Activated T-cell treated with anti-CD3 and anti-CD28 coated beads, Interleukin-2, amount 50 U/mL, for 1 hour (primary cell): ENCODE measurements around the gene NCL.
"Not testable (repeated sequence)": the region's sequence is repeated elsewhere in the genome, so short reads cannot be mapped to it uniquely, and the experiment has no call there.

Source experiments
- DNase-seq: peaks from one replicate; pipeline ENCODE4 v3.0.0-alpha.2; 2020

The NCL gene

GRCh38 chr2:231467016-231467545, 2.8 kb upstream of the NCL start:
- no peak for DNase-seq

GRCh38 chr2:231464576-231465540, 574 bp upstream of the NCL start:
- peak; percentile 99 for DNase-seq

GRCh38 chr2:231462729-231463465, 1.4 kb downstream of the NCL start:
- DNase-seq = no peak

GRCh38 chr2:231461516-231461971, 2.7 kb downstream of the NCL start:
- no peak for DNase-seq

GRCh38 chr2:231460841-231461240, 3.4 kb downstream of the NCL start:
- peak; percentile 4 for DNase-seq

GRCh38 chr2:231460073-231460835, 4.0 kb downstream of the NCL start:
- no peak for DNase-seq

GRCh38 chr2:231458368-231458767, 5.9 kb downstream of the NCL start:
- no peak for DNase-seq

GRCh38 chr2:231457101-231457500, 7.2 kb downstream of the NCL start:
- no peak for DNase-seq

GRCh38 chr2:231456295-231457004, 7.8 kb downstream of the NCL start:
- DNase-seq = no peak

GRCh38 chr2:231455890-231456289, 8.4 kb downstream of the NCL start:
- DNase-seq = no peak

- DNase-seq = no peak
Measured at GRCh38 chr2:231455222-231455621, 9.1 kb downstream of the NCL start.

- DNase-seq = no peak
Measured at GRCh38 chr2:231454361-231454791, 9.9 kb downstream of the NCL start.

- peak; percentile 24 for DNase-seq
Measured at GRCh38 chr2:231452799-231453508, 11.3 kb downstream of the NCL start.

GRCh38 chr2:231450548-231450989, 13.7 kb downstream of the NCL start:
- no peak for DNase-seq

GRCh38 chr2:231449503-231450054, 14.7 kb downstream of the NCL start:
- DNase-seq = no peak

GRCh38 chr2:231436957-231437356, 27.3 kb downstream of the NCL start:
- no peak for DNase-seq

GRCh38 chr2:231433990-231434389, 30.3 kb downstream of the NCL start:
- DNase-seq = no peak

GRCh38 chr2:231431606-231432005, 32.7 kb downstream of the NCL start:
- DNase-seq = no peak

GRCh38 chr2:231430437-231430836, 33.8 kb downstream of the NCL start:
- DNase-seq = not testable (repeated sequence)

- DNase-seq = no peak
Measured at GRCh38 chr2:231429901-231430300, 34.4 kb downstream of the NCL start.

GRCh38 chr2:231429152-231429551, 35.1 kb downstream of the NCL start:
- no peak for DNase-seq
